ENCODE results near the gene ADGRA1. TPM values are rescaled to one million over a fixed set of nuclear protein-coding genes. Genes with fewer than 3 reads are reported as not detected.

Gene ADGRA1
- total and polyA plus RNA-seq, 2 of the 8 experiments (the other 6 are each of a cell fraction or from before 2014, with no cell fraction given), result 0.17 to 0.21 TPM

- Histone ChIP-seq H3K9me3 (ENCODE audit: insufficient read depth in 2 of 2, low read depth in 1 of 2, low read length in 1 of 2) (peaks cover 14 to 17% of the 10 kb centered on the region in 2 experiments), H3K79me1 (ENCODE audit: low read depth, low read length) (no peaks in the 10 kb centered on the region; the same call in 1 of the 2 replicates), H3K27ac (ENCODE audit: low read depth, low read length) (no peak overlapping the region), H3K4me1 (replicated peaks in 1 of 4; ENCODE audit: control insufficient read depth in 3 of 4, insufficient read depth in 4 of 4, low read length in 3 of 4) (no peaks in the 10 kb centered on the region), H3K36me3 (ENCODE audit: control insufficient read depth in 2 of 4, insufficient read depth in 4 of 4, low read length in 3 of 4) (peaks cover 0 to 5% (median 0%) of the 10 kb centered on the region in 4 experiments; a peak in 1 of 8 replicates), H4K8ac (ENCODE audit: extremely low read depth, insufficient read depth, low read length) (no peak overlapping the region), H3K23ac (ENCODE audit: insufficient read length) (no peak overlapping the region), H3K14ac (ENCODE audit: insufficient read length) (no peak overlapping the region), H2AFZ (ENCODE audit: low read length) (no peak overlapping the region), H3K23me2 (ENCODE audit: low read depth, low read length) (peaks cover 26% of the 10 kb centered on the region), H3K4me3 (ENCODE audit: extremely low read depth in 1 of 4, insufficient read depth in 2 of 4, low read depth in 3 of 4, low read length in 4 of 4) (no peak overlapping the region), H3K4me2 (ENCODE audit: insufficient read depth in 1 of 2, low read depth in 2 of 2, low read length in 2 of 2) (no peak overlapping the region), H3K56ac (replicated peaks; ENCODE audit: insufficient read length, low read depth, low read length) (no peak overlapping the region), H2BK12ac (ENCODE audit: low read depth, low read length) (no peak overlapping the region), H2BK120ac (replicated peaks; ENCODE audit: low read depth, low read length) (no peak overlapping the region), H3K79me2 (ENCODE audit: control insufficient read depth in 1 of 2, insufficient read depth in 2 of 2, low read length in 2 of 2) (no peaks in the 10 kb centered on the region), H3K9ac (replicated peaks in 1 of 4; ENCODE audit: extremely low read depth in 1 of 4, low read depth in 3 of 4, low read length in 3 of 4) (no peak overlapping the region), H2BK20ac (ENCODE audit: low read length) (no peak overlapping the region), H2BK15ac (ENCODE audit: low read length) (no peak overlapping the region), H4K5ac (ENCODE audit: insufficient read length, low read depth, low read length) (no peak overlapping the region), H2BK5ac (ENCODE audit: low read depth, low read length) (no peak overlapping the region), H4K91ac (replicated peaks; ENCODE audit: insufficient read length, low read length) (no peak overlapping the region), H2AK5ac (ENCODE audit: low read depth, low read length) (no peak overlapping the region), H4K20me1 (replicated peaks in 1 of 2; ENCODE audit: control insufficient read depth in 1 of 2, insufficient read depth in 2 of 2, low read length in 2 of 2) (peaks cover 0 to 20% of the 10 kb centered on the region in 2 experiments), H3K4ac (replicated peaks; ENCODE audit: insufficient read length, low read depth, low read length) (no peak overlapping the region), H3K27me3 (replicated peaks in 1 of 4; ENCODE audit: control insufficient read depth in 3 of 4, extremely low read depth in 1 of 4, insufficient read depth in 3 of 4, low read length in 3 of 4) (no peaks in the 10 kb centered on the region), H3K18ac (ENCODE audit: extremely low read depth, low read length) (no peak overlapping the region)
- CTCF ChIA-PET (ENCODE audit: partially characterized antibody), result no interaction called here
- POLR2A ChIA-PET (ENCODE audit: partially characterized antibody), result interaction anchor here (0.7 to 1.0 kb wide), 2 partner anchors 9 to 11 kb away, joined by 3 to 4 read pairs; no protein-coding TSS in a partner anchor
- no peak for FAIRE-seq
- no peak for DNase-seq (ENCODE audit: low read depth in 1 of 2, low spot score in 2 of 2)
- WGBS, 2 experiments (ENCODE audit: extremely low coverage in 1 of 2, insufficient coverage in 1 of 2, insufficient read length in 1 of 2, insufficient replicate concordance in 2 of 2, low coverage in 1 of 2, low lambda C conversion rate in 2 of 2, missing lambda C conversion rate in 1 of 2), result 89% methylated on average over 4 of the region's 4 CpGs; no CpG with 5 or more reads in 1 of the 2 experiments
- TF ChIP-seq JUN (IDR thresholded peaks at IDR 0.05; ENCODE audit: low read depth, low read length), result no peak
- no peak for TF ChIP-seq NANOG (IDR thresholded peaks at IDR 0.05; ENCODE audit: insufficient read depth, low read depth, low read length, poor library complexity, severe bottlenecking)
- no peak for TF ChIP-seq EZH2 (IDR thresholded peaks at IDR 0.05; ENCODE audit: low read depth, low read length, severe bottlenecking)
- TF ChIP-seq POLR2AphosphoS5 (IDR thresholded peaks at IDR 0.05; ENCODE audit: low read depth, low read length), result no peak
- no peak for TF ChIP-seq NRF1 (IDR thresholded peaks at IDR 0.05; ENCODE audit: low read depth, low read length)
- TF ChIP-seq SUZ12 (IDR thresholded peaks at IDR 0.05; ENCODE audit: low read length), result no peak
- TF ChIP-seq BCL11A (IDR thresholded peaks at IDR 0.05; ENCODE audit: low read depth in 2 of 2, low read length in 2 of 2), result no peak
- no peak for TF ChIP-seq CBX8 (IDR thresholded peaks at IDR 0.05; ENCODE audit: borderline replicate concordance, low read depth, low read length)
- no peak for TF ChIP-seq MAX (IDR thresholded peaks at IDR 0.05)
- TF ChIP-seq SRF (IDR thresholded peaks at IDR 0.05; ENCODE audit: low read depth, low read length), result no peak
- no peak for TF ChIP-seq SIN3A (conservative IDR thresholded peaks at IDR 0.05 in 1 of 2, IDR thresholded peaks at IDR 0.05 in 1 of 2; ENCODE audit: low read depth in 1 of 2, low read length in 2 of 2)
- no peak for TF ChIP-seq CEBPB (IDR thresholded peaks at IDR 0.05; ENCODE audit: low read depth, low read length)
- no peak for TF ChIP-seq GABPA (IDR thresholded peaks at IDR 0.05; ENCODE audit: borderline replicate concordance, insufficient read depth, low read length)
- no peak for TF ChIP-seq SP1 (IDR thresholded peaks at IDR 0.05; ENCODE audit: low read depth, low read length)
Observed at GRCh38 chr10:133176546-133176945, 88.8 kb downstream of the ADGRA1 start.
